IPS DF 6.9 (cell line): ENCODE results near the gene C3orf20.
A peak's percentile ranks its signal among the peaks of the same experiment; 100 is the strongest.
"Not testable (repeated sequence)": the region's sequence is repeated elsewhere in the genome, so short reads cannot be mapped to it uniquely, and the experiment has no call there.

Source experiments
- DNase-seq: peaks from one replicate; pipeline ENCODE4 v3.0.0-alpha.2; 2013; ENCODE audit warnings: low read depth, low spot score
- H3K27ac ChIP-seq: one replicate; pipeline ENCODE4 v1.5.1; 2013; ENCODE audit warnings: low read length, control low read depth
- H3K27me3 ChIP-seq: 2 replicates; pipeline ENCODE4 v1.6.1; 2013; ENCODE audit warnings: mild to moderate bottlenecking, low read length; ENCODE audit not compliant: control insufficient read depth, insufficient read depth
- H3K36me3 ChIP-seq: 2 replicates; pipeline ENCODE4 v1.6.1; 2013; ENCODE audit warnings: low read length; ENCODE audit not compliant: control insufficient read depth, insufficient read depth
- H3K4me1 ChIP-seq: 2 replicates; pipeline ENCODE4 v1.6.1; 2013; ENCODE audit warnings: low read length; ENCODE audit not compliant: control insufficient read depth, insufficient read depth
- H3K4me3 ChIP-seq: 2 replicates; pipeline ENCODE4 v1.5.1; 2013; ENCODE audit warnings: mild to moderate bottlenecking, low read length
- H3K9me3 ChIP-seq: 2 replicates; pipeline ENCODE4 v1.6.1; 2013; ENCODE audit warnings: low read length, inconsistent platforms; ENCODE audit not compliant: control insufficient read depth, insufficient read depth
- WGBS: extraction: QIAGEN DNeasy Blood & Tissue Kit; methylation state at CpG from one replicate; pipeline ENCODE4 v1.1.7; 2013; ENCODE audit warnings: mixed read lengths, missing lambda C conversion rate; ENCODE audit not compliant: insufficient read length, insufficient coverage; 5-methylcytosine and 5-hydroxymethylcytosine counted together

The C3orf20 gene

DNA sequence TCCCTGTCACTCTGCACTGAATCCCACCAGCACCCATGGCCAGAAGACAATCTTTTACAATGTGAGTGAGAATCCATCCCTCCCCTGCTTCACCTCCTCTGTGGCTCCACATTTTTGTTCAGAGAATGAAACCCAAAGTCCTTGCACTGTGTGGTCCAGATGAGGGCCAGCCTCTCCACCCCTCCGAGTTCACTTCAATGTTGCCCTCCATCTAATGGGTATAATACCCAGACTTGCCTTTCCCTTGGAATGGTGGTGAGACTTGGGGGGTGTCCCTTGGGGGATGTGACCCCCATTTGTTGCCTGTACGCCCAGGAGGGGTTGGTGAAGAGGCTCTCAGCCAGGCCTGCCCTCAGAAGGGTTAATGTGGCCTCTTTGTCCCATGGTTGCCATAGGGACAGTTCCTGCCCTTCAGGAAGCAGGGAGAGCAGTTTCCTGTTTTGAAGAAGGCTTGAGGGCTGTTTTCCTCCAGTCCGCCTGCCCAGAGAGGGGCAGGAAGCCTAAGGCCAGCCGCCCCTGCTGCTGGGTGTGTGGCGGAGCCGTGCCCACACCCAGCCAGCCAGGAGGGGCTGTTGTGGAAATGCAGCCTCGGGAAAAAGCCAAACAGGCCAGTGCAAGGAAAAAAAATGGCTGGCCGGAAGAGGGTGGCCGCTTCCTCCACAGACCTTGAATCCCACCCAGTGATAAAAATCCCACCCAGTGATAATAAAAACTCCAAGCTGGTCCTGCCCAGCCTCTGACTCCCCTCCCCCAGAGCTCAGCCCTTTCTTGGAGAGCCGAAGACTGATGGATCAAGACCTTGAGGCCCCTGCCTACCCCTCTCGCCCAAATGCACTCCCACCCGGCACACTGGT lies 129.3 kb downstream of the C3orf20 start:
- peaks cover 4% of the 10 kb centered on the region; the same call in 1 of the 2 replicates for H3K27me3 ChIP-seq
- no peak overlapping the region for H3K4me3 ChIP-seq
- H3K4me1 ChIP-seq, result no peaks in the 10 kb centered on the region
- no peaks in the 10 kb centered on the region for H3K9me3 ChIP-seq
- WGBS, result no CpG with 5 or more reads among the region's 12 CpGs
- DNase-seq, result no peak
- H3K27ac ChIP-seq, result no peak overlapping the region
- no peaks in the 10 kb centered on the region for H3K36me3 ChIP-seq

DNA sequence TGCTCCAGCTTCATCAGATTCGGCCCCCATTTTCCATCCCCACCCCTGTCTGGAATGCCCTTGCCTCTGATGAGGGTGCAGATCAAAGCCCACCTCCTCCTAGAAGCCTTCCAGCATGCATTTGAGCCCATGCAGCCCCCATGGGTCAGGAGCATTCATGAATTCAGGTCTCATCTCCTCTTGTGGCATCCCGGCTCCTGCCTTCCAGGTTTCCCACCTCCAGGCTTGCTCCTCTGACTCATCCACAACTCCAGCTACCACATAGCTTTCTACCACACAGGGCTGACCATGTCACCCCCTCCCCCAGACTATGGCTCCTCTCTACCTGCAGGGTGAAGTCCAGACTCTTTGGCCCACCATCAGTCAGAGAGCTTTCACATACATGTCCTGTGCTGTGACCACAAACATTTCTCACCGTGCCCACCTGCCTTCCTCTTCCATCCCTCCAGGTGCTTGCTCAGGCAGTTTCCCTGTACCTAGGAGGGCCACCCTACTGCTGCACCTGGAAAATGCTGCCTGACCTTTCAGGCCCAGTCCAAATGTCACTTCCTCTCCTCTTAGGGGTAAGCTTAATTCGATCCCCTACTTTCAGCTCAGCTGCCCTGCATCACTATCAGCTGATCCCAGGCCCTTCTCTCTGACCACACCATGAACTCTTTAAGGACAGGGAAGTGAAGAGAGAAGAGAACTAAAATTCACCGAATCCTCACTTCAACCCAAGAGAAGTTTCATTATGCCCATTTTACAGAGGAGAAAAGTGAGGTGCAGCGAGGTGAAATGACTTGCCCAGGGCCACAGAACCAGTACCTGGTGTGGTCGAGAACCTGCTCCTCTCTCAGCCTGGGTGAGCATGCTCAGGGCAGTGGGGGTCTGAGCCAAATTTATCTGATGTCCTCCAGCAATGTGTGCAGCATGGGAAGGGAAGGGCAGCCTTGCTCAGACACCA lies 130.2 kb downstream of the C3orf20 start:
- no peak for DNase-seq
- Histone ChIP-seq H3K4me3 (no peak overlapping the region), H3K36me3 (no peaks in the 10 kb centered on the region), H3K27ac (no peak overlapping the region), H3K4me1 (no peaks in the 10 kb centered on the region; the same call in 1 of the 2 replicates), H3K27me3 (peaks cover 9% of the 10 kb centered on the region; the same call in 1 of the 2 replicates), H3K9me3 (no peaks in the 10 kb centered on the region)
- WGBS, result no CpG with 5 or more reads among the region's 7 CpGs

DNA sequence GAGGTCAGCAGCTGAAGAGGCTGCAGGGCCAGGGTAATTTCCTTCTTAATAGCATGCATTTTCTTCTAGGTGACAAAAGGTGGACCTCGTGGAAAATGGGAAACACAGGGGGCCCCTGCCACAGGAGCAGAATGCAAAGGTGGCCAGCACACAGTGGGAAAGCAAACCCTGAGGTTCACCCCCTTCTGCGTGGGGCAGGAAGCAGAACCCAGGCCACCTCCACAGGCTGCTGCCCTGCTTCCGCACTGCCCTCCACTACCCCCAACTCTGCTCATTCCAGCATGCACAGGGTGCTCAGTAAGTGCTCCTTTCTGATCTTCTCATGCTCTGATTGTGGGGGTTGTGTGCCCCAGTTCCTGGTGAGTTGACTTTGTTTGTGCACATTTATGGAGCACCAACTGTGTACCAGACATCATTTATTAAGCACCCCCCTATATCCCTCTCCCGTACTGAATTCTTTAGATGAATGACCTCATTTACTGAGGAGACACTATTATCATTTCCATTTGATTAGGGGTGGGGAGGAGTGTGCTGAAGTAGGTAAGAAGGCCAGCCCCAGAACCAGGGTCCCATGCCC lies 131.1 kb downstream of the C3orf20 start:
- Histone ChIP-seq H3K4me3 (no peak overlapping the region), H3K27ac (no peak overlapping the region), H3K9me3 (no peaks in the 10 kb centered on the region), H3K27me3 (peaks cover 12% of the 10 kb centered on the region; the same call in 1 of the 2 replicates), H3K36me3 (no peaks in the 10 kb centered on the region), H3K4me1 (no peaks in the 10 kb centered on the region; the same call in 1 of the 2 replicates)
- DNase-seq, result no peak
- no CpG with 5 or more reads among the region's 4 CpGs for WGBS

DNA sequence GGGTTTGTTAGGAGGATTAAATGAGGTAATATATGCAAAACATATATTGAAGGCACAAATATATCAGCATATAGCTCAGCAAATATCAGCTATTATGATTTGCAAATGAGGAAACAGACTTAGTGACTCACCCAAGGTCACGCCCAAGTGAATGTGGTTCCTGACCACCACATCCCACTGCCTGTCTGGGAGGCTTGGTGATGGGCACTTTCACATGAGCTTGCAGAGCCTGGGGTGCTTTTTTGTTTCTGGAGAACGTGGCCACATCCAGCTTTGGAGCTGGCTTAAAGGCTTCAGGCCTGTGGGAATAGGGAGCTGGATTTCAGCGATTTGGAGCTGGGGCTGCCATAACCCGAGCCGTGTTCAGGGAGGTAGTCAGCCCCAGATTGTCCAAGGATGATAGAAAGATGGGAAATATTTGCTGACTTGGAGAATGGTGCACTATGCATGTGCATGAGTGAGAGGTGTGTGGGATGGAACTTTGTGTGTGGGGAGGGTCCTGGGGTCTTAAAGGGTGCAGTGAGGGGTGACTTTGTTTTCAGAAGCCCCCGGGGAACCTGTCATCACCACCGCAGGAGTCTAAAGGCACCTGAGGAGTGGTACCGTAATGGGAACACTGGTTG lies 131.8 kb downstream of the C3orf20 start:
- Histone ChIP-seq H3K36me3 (no peaks in the 10 kb centered on the region), H3K4me1 (no peaks in the 10 kb centered on the region; the same call in 1 of the 2 replicates), H3K9me3 (no peaks in the 10 kb centered on the region), H3K4me3 (no peak overlapping the region), H3K27ac (no peak overlapping the region), H3K27me3 (peaks cover 14% of the 10 kb centered on the region; the same call in 1 of the 2 replicates)
- WGBS, result no CpG with 5 or more reads among the region's 8 CpGs
- DNase-seq, result no peak

GRCh38 chr3:14808025-14808424 lies 133.1 kb downstream of the C3orf20 start:
- peaks cover 14% of the 10 kb centered on the region; the same call in 1 of the 2 replicates for H3K27me3 ChIP-seq
- H3K4me3 ChIP-seq, result no peak overlapping the region
- H3K36me3 ChIP-seq, result no peaks in the 10 kb centered on the region
- H3K4me1 ChIP-seq, result no peaks in the 10 kb centered on the region; the same call in 1 of the 2 replicates
- no peak for DNase-seq
- H3K9me3 ChIP-seq, result no peaks in the 10 kb centered on the region
- no peak overlapping the region for H3K27ac ChIP-seq

DNA sequence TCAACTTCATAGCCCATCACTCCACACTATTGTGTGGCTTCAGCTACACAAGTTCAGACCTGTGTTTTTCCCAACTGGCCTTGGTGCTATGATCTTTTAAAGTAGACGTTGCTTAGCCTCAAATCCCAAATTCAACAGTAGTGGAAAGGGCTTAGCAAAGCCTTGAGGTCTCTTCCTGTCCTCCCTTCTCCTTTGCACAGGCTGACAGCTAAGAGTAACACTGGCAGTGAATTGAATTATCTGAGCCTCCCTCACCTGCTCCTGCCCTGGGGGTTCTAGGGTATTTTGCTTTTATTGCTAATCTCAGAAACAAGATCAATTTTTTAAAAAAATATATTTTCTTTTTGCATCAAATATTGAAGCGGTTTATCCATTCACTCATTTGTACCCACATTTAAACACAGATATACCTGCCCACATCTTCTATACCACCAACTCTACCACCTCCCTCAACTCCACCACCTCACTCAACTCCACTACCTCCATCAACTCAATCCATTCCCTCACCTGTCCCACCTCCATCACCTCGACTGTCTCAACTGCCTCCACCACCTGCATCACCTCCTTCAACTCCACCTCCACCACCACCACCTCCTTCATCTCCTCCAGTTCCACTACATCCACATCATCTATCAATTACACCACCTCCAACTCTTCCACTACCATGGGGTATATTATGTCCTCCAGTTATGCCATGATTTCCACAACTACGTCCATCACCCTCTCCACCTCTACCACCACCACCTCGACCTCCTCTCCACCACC lies 133.7 kb downstream of the C3orf20 start:
- no peak overlapping the region for H3K4me3 ChIP-seq
- H3K9me3 ChIP-seq, result no peaks in the 10 kb centered on the region
- H3K27ac ChIP-seq, result no peak overlapping the region
- 100% methylated on average over 1 of the region's 5 CpGs for WGBS
- H3K36me3 ChIP-seq, result no peaks in the 10 kb centered on the region
- no peaks in the 10 kb centered on the region; the same call in 1 of the 2 replicates for H3K4me1 ChIP-seq
- peaks cover 14% of the 10 kb centered on the region; the same call in 1 of the 2 replicates for H3K27me3 ChIP-seq
- DNase-seq, result no peak

- peak overlapping the region; percentile 59; the same call in 1 of the 2 replicates for H3K4me3 ChIP-seq
- no CpG with 5 or more reads among the region's 9 CpGs for WGBS
- not testable (repeated sequence) for H3K27ac ChIP-seq
These were observed 134.7 kb downstream of the C3orf20 start for GRCh38 chr3:14809611-14810010.

GRCh38 chr3:14810070-14810791 lies 135.3 kb downstream of the C3orf20 start:
- H3K4me1 ChIP-seq, result peaks cover 2% of the 10 kb centered on the region; the same call in 1 of the 2 replicates
- DNase-seq, result no peak
- WGBS, result no CpG with 5 or more reads among the region's 85 CpGs
- no peak overlapping the region for H3K27ac ChIP-seq
- H3K27me3 ChIP-seq, result peaks cover 14% of the 10 kb centered on the region; the same call in 1 of the 2 replicates
- no peaks in the 10 kb centered on the region for H3K36me3 ChIP-seq
- H3K9me3 ChIP-seq, result no peaks in the 10 kb centered on the region
- H3K4me3 ChIP-seq, result peak overlapping the region; percentile 59

More at GRCh38 chr3:14809611-14810010, 134.7 kb downstream of the C3orf20 start:
- not testable (repeated sequence) for H3K36me3 ChIP-seq, H3K4me1 ChIP-seq, DNase-seq, H3K9me3 ChIP-seq
- H3K27me3 ChIP-seq, result peaks cover 14% of the 10 kb centered on the region; the same call in 1 of the 2 replicates
